Calu3 (cell line): Measurements from ENCODE around the gene TAPT1. TPM values are rescaled to one million over a fixed set of nuclear protein-coding genes. Genes with fewer than 3 reads are reported as not detected.

Experiments
- BruUV-seq: library from RNA; stranded (reverse); fragments of 400-500 nt; replicated peaks from 2 replicates; lab custom pipeline; 2021; lab: Mats Ljungman, UMichigan
- CTCF ChIA-PET: fragments of 300-600 bp; sonication (Branson Sonifier 250); formaldehyde crosslinking; loops from one replicate; lab custom pipeline; 2022; ENCODE audit warnings: antibody characterized with exemption; lab: Charles Lee
- DNase-seq: peaks from one replicate; pipeline ENCODE4 v3.0.0; 2022
- H3K27ac Mint-ChIP-seq: one replicate; pipeline ENCODE4 v1.8.0; 2022; ENCODE audit warnings: mixed read lengths; ENCODE audit not compliant: unreplicated experiment
- H3K27me3 Mint-ChIP-seq: one replicate; pipeline ENCODE4 v1.8.0; 2022; ENCODE audit warnings: mixed read lengths; ENCODE audit not compliant: unreplicated experiment
- H3K36me3 Mint-ChIP-seq: one replicate; pipeline ENCODE4 v1.8.0; 2022; ENCODE audit warnings: mild to moderate bottlenecking, moderate library complexity, mixed read lengths; ENCODE audit not compliant: insufficient read depth, unreplicated experiment
- H3K4me1 Mint-ChIP-seq: one replicate; pipeline ENCODE4 v1.8.0; 2022; ENCODE audit warnings: mild to moderate bottlenecking, low read depth, mixed read lengths; ENCODE audit not compliant: unreplicated experiment
- H3K4me3 Mint-ChIP-seq: one replicate; pipeline ENCODE4 v1.8.0; 2022; ENCODE audit warnings: mild to moderate bottlenecking, low read depth, moderate library complexity, mixed read lengths; ENCODE audit not compliant: unreplicated experiment
- H3K9me3 Mint-ChIP-seq: one replicate; pipeline ENCODE4 v1.8.0; 2022; ENCODE audit warnings: low read depth, mixed read lengths; ENCODE audit not compliant: unreplicated experiment
- intact Hi-C: fragments of 100-400 bp; cut with micrococcal nuclease; formaldehyde crosslinking; loops from one replicate; pipeline ENCODE4 v1.10.0; 2022; ENCODE audit not compliant: unreplicated experiment
- total RNA-seq: library from RNA; stranded (reverse); gene quantifications from 2 replicates; pipeline ENCODE4 v1.2.3, GENCODE V29; 2022
- TF ChIP-seq, protein P1 (sequence below): fragments of 200-600 bp; IDR thresholded peaks from one replicate; pipeline ENCODE4 v1.8.0; 2022; ENCODE audit warnings: antibody characterized with exemption; ENCODE audit not compliant: unreplicated experiment

Gene TAPT1
- total RNA-seq, 1 experiment from 2014 or later = 31.5 TPM

DNA sequence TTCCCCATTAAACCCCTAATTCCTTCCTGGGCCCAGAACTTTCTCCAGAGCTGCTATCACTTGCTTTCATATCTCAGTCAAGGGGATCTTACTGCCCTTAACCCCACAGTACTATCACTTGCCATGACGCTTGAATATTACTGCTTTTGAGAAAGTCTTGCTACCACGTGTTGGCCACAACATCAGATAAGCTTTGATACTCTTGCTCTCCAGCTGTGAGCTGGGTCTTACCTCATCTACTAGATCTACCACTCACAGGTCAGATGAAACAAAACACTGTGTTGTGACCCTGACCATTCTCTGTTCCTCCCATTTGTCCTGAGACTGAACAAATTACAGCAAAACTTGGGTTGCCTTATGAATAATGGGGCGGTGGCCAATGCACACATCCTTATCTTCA lies 12.1 kb upstream of the TAPT1 start:
- Mint-ChIP-seq H3K27me3 (no peaks in the 10 kb centered on the region), H3K4me3 (no peak overlapping the region), H3K9me3 (no peaks in the 10 kb centered on the region), H3K27ac (no peak overlapping the region), H3K36me3 (no peaks in the 10 kb centered on the region), H3K4me1 (no peaks in the 10 kb centered on the region)
- intact Hi-C loops = no loop called here
- CTCF ChIA-PET = no interaction called here
- no peak for DNase-seq
- TF ChIP-seq, protein P1, sequence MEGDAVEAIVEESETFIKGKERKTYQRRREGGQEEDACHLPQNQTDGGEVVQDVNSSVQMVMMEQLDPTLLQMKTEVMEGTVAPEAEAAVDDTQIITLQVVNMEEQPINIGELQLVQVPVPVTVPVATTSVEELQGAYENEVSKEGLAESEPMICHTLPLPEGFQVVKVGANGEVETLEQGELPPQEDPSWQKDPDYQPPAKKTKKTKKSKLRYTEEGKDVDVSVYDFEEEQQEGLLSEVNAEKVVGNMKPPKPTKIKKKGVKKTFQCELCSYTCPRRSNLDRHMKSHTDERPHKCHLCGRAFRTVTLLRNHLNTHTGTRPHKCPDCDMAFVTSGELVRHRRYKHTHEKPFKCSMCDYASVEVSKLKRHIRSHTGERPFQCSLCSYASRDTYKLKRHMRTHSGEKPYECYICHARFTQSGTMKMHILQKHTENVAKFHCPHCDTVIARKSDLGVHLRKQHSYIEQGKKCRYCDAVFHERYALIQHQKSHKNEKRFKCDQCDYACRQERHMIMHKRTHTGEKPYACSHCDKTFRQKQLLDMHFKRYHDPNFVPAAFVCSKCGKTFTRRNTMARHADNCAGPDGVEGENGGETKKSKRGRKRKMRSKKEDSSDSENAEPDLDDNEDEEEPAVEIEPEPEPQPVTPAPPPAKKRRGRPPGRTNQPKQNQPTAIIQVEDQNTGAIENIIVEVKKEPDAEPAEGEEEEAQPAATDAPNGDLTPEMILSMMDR = no peak
- no TSS peak for BruUV-seq

DNA sequence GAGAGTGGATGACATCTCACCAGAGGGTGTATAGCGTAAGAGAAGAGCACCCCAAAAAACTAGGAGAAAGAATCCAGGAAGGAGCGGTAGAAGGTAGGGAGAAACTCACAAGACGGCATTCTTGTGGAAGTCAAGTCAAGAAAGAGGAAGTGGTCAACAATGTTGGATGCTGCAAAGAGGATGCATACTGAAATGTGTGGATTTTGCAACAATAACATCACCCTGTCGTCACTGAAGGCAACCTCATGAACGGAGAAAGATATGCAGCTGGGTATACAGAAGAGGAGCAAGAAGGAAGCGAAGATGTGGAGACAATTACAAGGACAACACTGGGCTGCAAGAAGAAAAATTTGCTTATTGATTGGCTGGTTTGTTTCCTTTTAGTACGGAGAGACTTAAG lies 11.4 kb upstream of the TAPT1 start:
- intact Hi-C loops = no loop called here
- CTCF ChIA-PET = no interaction called here

GRCh38 chr4:16236402-16237023 lies 10.2 kb upstream of the TAPT1 start:
- BruUV-seq = no TSS peak
- H3K27ac Mint-ChIP-seq = no peak overlapping the region
- H3K4me3 Mint-ChIP-seq = no peak overlapping the region
- DNase-seq = no peak
- TF ChIP-seq, protein P1 = no peak
- intact Hi-C loops = no loop called here
- CTCF ChIA-PET = no interaction called here
- peaks cover 6% of the 10 kb centered on the region for H3K4me1 Mint-ChIP-seq
- no peaks in the 10 kb centered on the region for H3K27me3 Mint-ChIP-seq
- H3K36me3 Mint-ChIP-seq = peaks cover 8% of the 10 kb centered on the region
- no peaks in the 10 kb centered on the region for H3K9me3 Mint-ChIP-seq

More for the DNA sequence above, 11.4 kb upstream of the TAPT1 start:
- Mint-ChIP-seq H3K27ac (no peak overlapping the region), H3K4me3 (no peak overlapping the region), H3K9me3 (no peaks in the 10 kb centered on the region), H3K27me3 (no peaks in the 10 kb centered on the region), H3K36me3 (peaks cover under 1% of the 10 kb centered on the region), H3K4me1 (peaks cover under 1% of the 10 kb centered on the region)
- DNase-seq = no peak
- TF ChIP-seq, protein P1 = no peak
- no TSS peak for BruUV-seq

GRCh38 chr4:16235209-16235608 lies 8.9 kb upstream of the TAPT1 start:
- H3K9me3 Mint-ChIP-seq = no peaks in the 10 kb centered on the region
- no peak overlapping the region for H3K4me3 Mint-ChIP-seq
- intact Hi-C loops = no loop called here
- H3K4me1 Mint-ChIP-seq = peaks cover 11% of the 10 kb centered on the region
- H3K27ac Mint-ChIP-seq = no peak overlapping the region
- H3K27me3 Mint-ChIP-seq = no peaks in the 10 kb centered on the region
- no TSS peak for BruUV-seq
- DNase-seq = no peak
- TF ChIP-seq, protein P1 = no peak
- CTCF ChIA-PET = no interaction called here
- peaks cover 12% of the 10 kb centered on the region for H3K36me3 Mint-ChIP-seq
